RPMI7951 (cell line): ENCODE data around the gene NCS1. TPM values are rescaled to one million over a fixed set of nuclear protein-coding genes. Genes with fewer than 3 reads are reported as not detected.

Experiments used
- total RNA-seq: library from RNA; depleted of rRNA; stranded (reverse); fragments of >200 nt; shearing (Covaris generic); gene quantifications from 2 replicates; pipeline ENCODE4 v1.2.3, GENCODE V29; 2014; rRNA removed

The NCS1 gene
- total RNA-seq, 1 experiment from 2014 or later, result 23.2 TPM

Other genes starting within 250 kb of the NCS1 start
- gene FNBP1, start 129.2 kb upstream of the NCS1 start, total RNA-seq, result 12.7 and 20.1 TPM in 2 replicates
- 11.3 and 16.0 TPM in 2 replicates for gene GPR107, start 118.5 kb upstream of the NCS1 start, total RNA-seq
- under 0.01 and 0.78 TPM in 2 replicates for gene HMCN2, start 93.4 kb downstream of the NCS1 start, total RNA-seq